T-cell (primary cell): ENCODE measurements around the gene BRI3BP. TPM values are rescaled to one million over a fixed set of nuclear protein-coding genes. Genes with fewer than 3 reads are reported as not detected.
"Not testable (repeated sequence)": the region's sequence is repeated elsewhere in the genome, so short reads cannot be mapped to it uniquely, and the experiment has no call there.

Source experiments
- ATAC-seq, 4 experiments: fragments of 200-7000 bp in 3 of 4; fragments of 150-1000 bp in 1 of 4; cut with Tn5 transposase; replicated peaks in 1 of 4; 1 replicate in 3 of 4; 2 replicates in 1 of 4; pipeline ENCODE4 v1.10.0; 2021; ENCODE audit warnings: moderate library complexity in 3 of 4, mild to moderate bottlenecking in 2 of 4, moderate number of reproducible peaks in 1 of 4
- CTCF ChIA-PET, 2 donors: fragments of 300-600 bp; sonication (Branson Sonifier 250); formaldehyde crosslinking; loops; one replicate each; lab custom pipeline; 2022; ENCODE audit warnings: antibody characterized with exemption in 2 of 2; lab: Charles Lee
- POLR2A ChIA-PET, 2 donors: fragments of 300-600 bp; sonication (Branson Sonifier 250); formaldehyde crosslinking; loops; one replicate each; lab custom pipeline; 2022; ENCODE audit warnings: antibody characterized with exemption in 2 of 2; lab: Charles Lee
- DNase-seq, 35 experiments: peaks; one replicate each; pipeline versions ENCODE4 v3.0.0 to v3.0.0-alpha.2; 2013 to 2023
- H3K27ac ChIP-seq: one replicate; pipeline ENCODE4 v1.5.1; 2013; ENCODE audit warnings: low read length
- H3K27me3 ChIP-seq, 2 experiments: replicated peaks in 1 of 2; 1 replicate in 1 of 2; 2 replicates in 1 of 2; pipeline versions ENCODE4 v1.6.1 to v1.7.0; 2013; ENCODE audit warnings: low read length in 1 of 2, mixed read lengths in 1 of 2; ENCODE audit not compliant: control insufficient read depth in 2 of 2, insufficient read depth in 2 of 2; ENCODE audit errors: extremely low read depth in 1 of 2
- H3K36me3 ChIP-seq, 2 donors: 1 replicate in 1 of 2; 2 replicates in 1 of 2; pipeline versions ENCODE4 v1.6.1 to v1.7.0; 2013; ENCODE audit warnings: low read length in 1 of 2; ENCODE audit not compliant: control insufficient read depth in 2 of 2, insufficient read depth in 1 of 2; ENCODE audit errors: extremely low read depth in 1 of 2
- H3K4me1 ChIP-seq, 2 experiments: 1 replicate in 1 of 2; 2 replicates in 1 of 2; pipeline versions ENCODE4 v1.6.1 to v1.7.0; 2013; ENCODE audit warnings: low read length in 2 of 2, mixed read lengths in 1 of 2; ENCODE audit not compliant: insufficient read depth in 2 of 2, control insufficient read depth in 1 of 2; ENCODE audit errors: extremely low read depth in 1 of 2
- H3K4me3 ChIP-seq, 2 donors: 1 replicate in 1 of 2; 2 replicates in 1 of 2; pipeline versions ENCODE4 v1.5.1 to v1.7.0; 2013; ENCODE audit warnings: mild to moderate bottlenecking in 2 of 2, low read length in 1 of 2, moderate library complexity in 1 of 2; ENCODE audit not compliant: control insufficient read depth in 1 of 2; ENCODE audit errors: extremely low read depth in 1 of 2
- H3K9me3 ChIP-seq: 2 replicates; pipeline ENCODE4 v1.7.0; 2013
- H3K27ac Mint-ChIP-seq, 2 donors: one replicate each; pipeline ENCODE4 v1.8.0; 2020 to 2021; ENCODE audit warnings: mild to moderate bottlenecking in 2 of 2, mixed read lengths in 2 of 2
- H3K27me3 Mint-ChIP-seq, 2 donors: one replicate each; pipeline ENCODE4 v1.8.0; 2021 to 2022; ENCODE audit warnings: mixed read lengths in 2 of 2
- H3K36me3 Mint-ChIP-seq: one replicate; pipeline ENCODE4 v1.8.0; 2021; ENCODE audit warnings: mixed read lengths
- H3K4me1 Mint-ChIP-seq, 3 donors: one replicate each; pipeline ENCODE4 v1.8.0; 2020 to 2022; ENCODE audit warnings: mixed read lengths in 3 of 3, mild to moderate bottlenecking in 1 of 3
- H3K4me3 Mint-ChIP-seq, 3 donors: one replicate each; pipeline ENCODE4 v1.8.0; 2020 to 2022; ENCODE audit warnings: mild to moderate bottlenecking in 3 of 3, mixed read lengths in 3 of 3, moderate library complexity in 3 of 3
- H3K9me3 Mint-ChIP-seq, 3 donors: one replicate each; pipeline ENCODE4 v1.8.0; 2020 to 2022; ENCODE audit warnings: mixed read lengths in 3 of 3
- WGBS: methylation state at CpG from one replicate; pipeline ENCODE4 v1.1.5; 2013; ENCODE audit warnings: missing lambda C conversion rate; ENCODE audit not compliant: insufficient coverage; 5-methylcytosine and 5-hydroxymethylcytosine counted together
- total RNA-seq, 35 experiments: library from RNA in 6 of 35; stranded (reverse) in 6 of 35; fragments of 120-200 nt in 1 of 35; gene quantifications; one replicate each; pipeline versions ENCODE4 v1.2.1 to v1.2.4 and lab custom pipeline; 2013 to 2026

Gene BRI3BP
- total RNA-seq, 5 donors from 2014 or later (not counting 1 experiment from before 2014, with no cell fraction given): 4.8 to 8.1 (median 7.0) TPM

- Histone ChIP-seq H3K27me3 (no peaks in the 10 kb centered on the region), H3K4me3 (no peak overlapping the region), H3K27ac (no peak overlapping the region), H3K36me3 (peaks cover 17 to 77% of the 10 kb centered on the region in 2 donors), H3K4me1 (no peaks in the 10 kb centered on the region), H3K9me3 (no peaks in the 10 kb centered on the region)
- H3K27ac Mint-ChIP-seq: no peak overlapping the region
- DNase-seq (no peak), ATAC-seq (no peak)
- no peaks in the 10 kb centered on the region for H3K27me3 Mint-ChIP-seq
- peaks cover 40% of the 10 kb centered on the region for H3K36me3 Mint-ChIP-seq
- CTCF ChIA-PET: interaction anchor here in 1 of 2 donors (0.6 kb wide), 1 partner anchor 125 kb away, joined by 3 read pairs; no protein-coding TSS in a partner anchor
- no peaks in the 10 kb centered on the region for H3K9me3 Mint-ChIP-seq
- peaks cover 0 to 3% (median 0%) of the 10 kb centered on the region in 3 donors for H3K4me1 Mint-ChIP-seq
- no peak overlapping the region for H3K4me3 Mint-ChIP-seq
- POLR2A ChIA-PET: no interaction called here
- WGBS: 98% methylated on average over 37 of the region's 41 CpGs
Observed at GRCh38 chr12:124980098-124980892, 13.2 kb upstream of the BRI3BP start.

DNA sequence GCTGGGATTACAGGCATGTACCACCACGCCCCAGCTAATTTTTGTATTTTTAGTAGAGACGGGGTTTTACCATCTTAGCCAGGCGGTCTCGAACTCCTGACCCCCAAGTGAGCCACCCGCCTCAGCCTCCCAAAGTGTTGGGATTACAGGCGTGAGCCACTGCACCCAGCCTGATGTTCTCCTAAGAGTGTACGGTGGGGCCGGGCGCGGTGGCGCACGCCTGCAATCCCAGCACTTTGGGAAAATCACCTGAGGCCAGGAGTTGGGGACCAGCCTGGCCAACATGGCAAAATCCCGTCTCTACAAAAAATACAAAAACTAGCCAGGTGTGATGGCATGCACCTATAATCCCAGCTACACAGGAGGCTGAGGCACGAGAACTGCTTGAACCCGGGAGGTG is 6.6 kb upstream of the BRI3BP start:
- H3K4me3 Mint-ChIP-seq, H3K4me3 ChIP-seq, DNase-seq, H3K9me3 ChIP-seq, H3K9me3 Mint-ChIP-seq, CTCF ChIA-PET, H3K27ac ChIP-seq, H3K27ac Mint-ChIP-seq, H3K27me3 Mint-ChIP-seq, H3K27me3 ChIP-seq, ATAC-seq: not testable (repeated sequence)
- WGBS: 97% methylated on average over 12 of the region's 15 CpGs
- Histone ChIP-seq H3K36me3 (peaks cover 0 to 29% of the 10 kb centered on the region in 2 donors), H3K4me1 (peaks cover 5 to 19% of the 10 kb centered on the region in 2 experiments)
- POLR2A ChIA-PET: interaction anchor here in 1 of 2 donors (0.7 kb wide), 1 partner anchor 47 kb away, joined by 3 read pairs; no protein-coding TSS in a partner anchor
- peaks cover 13 to 26% (median 23%) of the 10 kb centered on the region in 3 donors for H3K4me1 Mint-ChIP-seq
- peaks cover 19% of the 10 kb centered on the region for H3K36me3 Mint-ChIP-seq

GRCh38 chr12:124992874-124993625 is 395 bp upstream of the BRI3BP start:
- no peaks in the 10 kb centered on the region for H3K27me3 Mint-ChIP-seq
- H3K9me3 Mint-ChIP-seq: no peaks in the 10 kb centered on the region
- peak; percentile 56 to 92 (median 78) for DNase-seq
- H3K4me3 Mint-ChIP-seq: peak overlapping the region; percentile 85 to 93 (median 87)
- peaks cover 27 to 44% (median 35%) of the 10 kb centered on the region in 3 donors for H3K4me1 Mint-ChIP-seq
- POLR2A ChIA-PET: no interaction called here
- Histone ChIP-seq H3K27me3 (no peaks in the 10 kb centered on the region), H3K9me3 (no peaks in the 10 kb centered on the region), H3K4me1 (peaks cover 20 to 38% of the 10 kb centered on the region in 2 experiments), H3K4me3 (peak overlapping the region; percentile 57 to 67), H3K36me3 (no peaks in the 10 kb centered on the region), H3K27ac (peak overlapping the region; percentile 47)
- CTCF ChIA-PET: interaction anchor here (0.6 to 0.8 kb wide), 5 partner anchors 41 to 1760 kb away, joined by 3 to 10 read pairs (median 3); partner anchors contain the start of gene MPHOSPH9 (in 1 of the 2)
- peak; percentile 46 to 80 (median 53) for ATAC-seq
- peak overlapping the region; percentile 66 to 84 for H3K27ac Mint-ChIP-seq
- no peaks in the 10 kb centered on the region for H3K36me3 Mint-ChIP-seq
- WGBS: 0% methylated on average over 29 of the region's 35 CpGs

DNA sequence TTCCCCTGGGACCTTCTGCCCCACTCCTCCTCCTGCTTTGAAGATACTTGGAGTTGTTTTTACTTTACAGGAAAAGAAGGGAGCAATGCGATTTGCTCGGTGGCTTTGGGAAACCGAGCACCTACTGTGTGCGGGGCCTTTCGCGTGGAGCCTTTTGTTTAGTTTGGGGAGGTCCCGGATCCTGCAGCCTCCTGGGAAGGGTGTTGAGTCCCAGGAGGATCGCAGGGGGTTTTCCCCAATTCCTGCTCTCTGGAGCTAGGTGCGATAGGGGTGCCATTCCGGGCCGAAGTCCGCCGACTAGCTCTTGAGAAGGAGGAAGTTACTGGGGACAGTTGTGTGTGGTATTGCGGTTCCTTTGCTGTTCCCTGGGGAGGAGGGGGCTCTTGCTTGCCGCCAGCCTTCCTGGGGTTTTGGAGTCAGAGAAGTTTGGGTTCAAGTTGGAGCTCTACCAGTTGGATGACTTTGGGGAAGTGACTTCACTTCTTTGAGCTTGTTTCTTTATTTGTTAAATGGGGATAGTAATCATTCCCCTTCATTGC is 1.1 kb downstream of the BRI3BP start:
- DNase-seq: peak in 1 of 35 experiments; percentile 17
- H3K36me3 Mint-ChIP-seq: no peaks in the 10 kb centered on the region

GRCh38 chr12:124995200-124995961 is 1.9 kb downstream of the BRI3BP start:
- H3K9me3 ChIP-seq: no peaks in the 10 kb centered on the region
- H3K36me3 ChIP-seq: no peaks in the 10 kb centered on the region
- no peak overlapping the region for H3K4me3 ChIP-seq
- no peaks in the 10 kb centered on the region for H3K36me3 Mint-ChIP-seq
- no peak for ATAC-seq
- H3K27ac Mint-ChIP-seq: peak overlapping the region in 1 of 2 donors; percentile 21
- CTCF ChIA-PET: no interaction called here
- 69% methylated on average over 8 of the region's 14 CpGs for WGBS
- no peak overlapping the region for H3K27ac ChIP-seq
- no peaks in the 10 kb centered on the region for H3K9me3 Mint-ChIP-seq
- peak overlapping the region; percentile 86 to 91 (median 91) for H3K4me3 Mint-ChIP-seq
- peaks cover 15 to 23% of the 10 kb centered on the region in 2 experiments for H3K4me1 ChIP-seq
- H3K4me1 Mint-ChIP-seq: peaks cover 22 to 32% (median 25%) of the 10 kb centered on the region in 3 donors
- POLR2A ChIA-PET: no interaction called here
- no peaks in the 10 kb centered on the region for H3K27me3 Mint-ChIP-seq
- H3K27me3 ChIP-seq: no peaks in the 10 kb centered on the region
- no peak for DNase-seq

More for the DNA sequence above, 1.1 kb downstream of the BRI3BP start:
- Mint-ChIP-seq H3K9me3 (no peaks in the 10 kb centered on the region), H3K4me1 (peaks cover 22 to 33% (median 25%) of the 10 kb centered on the region in 3 donors), H3K27ac (peak overlapping the region; percentile 45 to 78), H3K27me3 (no peaks in the 10 kb centered on the region), H3K4me3 (peak overlapping the region; percentile 86 to 91 (median 91))
- POLR2A ChIA-PET: no interaction called here
- H3K27me3 ChIP-seq: no peaks in the 10 kb centered on the region
- no peaks in the 10 kb centered on the region for H3K9me3 ChIP-seq
- 0% methylated on average over 15 of the region's 15 CpGs for WGBS
- H3K27ac ChIP-seq: no peak overlapping the region
- peaks cover 15 to 24% of the 10 kb centered on the region in 2 experiments for H3K4me1 ChIP-seq
- no peak for ATAC-seq
- H3K4me3 ChIP-seq: peak overlapping the region; percentile 54 to 79
- H3K36me3 ChIP-seq: no peaks in the 10 kb centered on the region
- CTCF ChIA-PET: interaction anchor here (0.6 to 0.8 kb wide), 2 partner anchors 55 to 88 kb away, joined by 3 to 4 read pairs; no protein-coding TSS in a partner anchor
